Cardiac septum (tissue), 1 donor: Measurements from ENCODE around the gene MAL. TPM values are rescaled to one million over a fixed set of nuclear protein-coding genes. Genes with fewer than 3 reads are reported as not detected.

Experiments
- DNase-seq: peaks from one replicate; pipeline ENCODE4 v3.0.0-alpha.2; 2020; ENCODE audit warnings: low spot score
- intact Hi-C: fragments of 100-400 bp; cut with DNase I; formaldehyde crosslinking; loops from one replicate; pipeline ENCODE4 v1.14.0; 2022
- total RNA-seq: library from RNA; stranded (reverse); fragmentation: NEBNext Ultra II Directional; extraction: Animal tissue kit (Norgen Biotek cat#: 25700); gene quantifications from one replicate; pipeline ENCODE4 v1.2.1, GENCODE V29; 2021
- donor health status: DM: no; HTN: no; CAD: no.

MAL gene
- total RNA-seq, 1 donor from 2014 or later = 8.3 TPM

DNA sequence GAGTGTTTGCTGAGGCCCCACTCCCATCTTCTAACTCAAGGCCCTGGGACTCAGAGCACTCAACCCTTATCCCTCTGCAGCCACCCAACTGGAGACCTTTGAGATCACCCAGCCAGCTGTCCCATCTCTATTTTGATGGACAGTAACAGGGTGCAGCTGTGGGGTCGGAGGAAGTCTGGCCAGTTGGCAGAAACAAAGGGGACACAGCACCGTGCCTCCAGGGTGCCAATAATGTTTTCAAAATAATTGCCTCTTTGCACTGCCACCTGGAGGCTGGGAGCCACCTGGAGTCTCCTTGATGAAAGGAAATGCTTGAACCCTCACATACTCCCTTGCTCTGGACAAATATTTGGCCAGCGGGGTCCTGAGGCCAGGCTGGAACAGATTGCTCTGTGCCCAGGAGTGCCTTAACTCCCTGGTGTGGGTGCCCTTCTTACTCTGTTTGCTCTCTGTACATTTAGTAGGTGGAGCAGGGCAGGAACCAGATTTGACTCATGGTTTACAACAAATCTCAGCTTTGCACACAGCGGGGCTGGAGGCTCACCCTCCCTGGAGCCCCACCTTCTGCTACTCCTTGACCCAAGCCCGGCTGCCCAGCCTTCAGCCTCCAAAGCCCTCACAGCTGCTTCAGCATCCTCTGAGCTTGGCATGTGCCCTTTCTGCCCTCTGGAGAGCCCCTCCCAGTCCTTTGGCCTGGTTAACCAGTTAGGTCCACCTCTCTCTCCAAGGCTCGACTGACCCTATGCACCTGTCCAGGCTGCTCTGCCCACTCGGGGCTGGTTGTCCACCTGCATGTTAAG is 17.2 kb downstream of the MAL start:
- no peak for DNase-seq
- intact Hi-C loops = no loop called here

DNA sequence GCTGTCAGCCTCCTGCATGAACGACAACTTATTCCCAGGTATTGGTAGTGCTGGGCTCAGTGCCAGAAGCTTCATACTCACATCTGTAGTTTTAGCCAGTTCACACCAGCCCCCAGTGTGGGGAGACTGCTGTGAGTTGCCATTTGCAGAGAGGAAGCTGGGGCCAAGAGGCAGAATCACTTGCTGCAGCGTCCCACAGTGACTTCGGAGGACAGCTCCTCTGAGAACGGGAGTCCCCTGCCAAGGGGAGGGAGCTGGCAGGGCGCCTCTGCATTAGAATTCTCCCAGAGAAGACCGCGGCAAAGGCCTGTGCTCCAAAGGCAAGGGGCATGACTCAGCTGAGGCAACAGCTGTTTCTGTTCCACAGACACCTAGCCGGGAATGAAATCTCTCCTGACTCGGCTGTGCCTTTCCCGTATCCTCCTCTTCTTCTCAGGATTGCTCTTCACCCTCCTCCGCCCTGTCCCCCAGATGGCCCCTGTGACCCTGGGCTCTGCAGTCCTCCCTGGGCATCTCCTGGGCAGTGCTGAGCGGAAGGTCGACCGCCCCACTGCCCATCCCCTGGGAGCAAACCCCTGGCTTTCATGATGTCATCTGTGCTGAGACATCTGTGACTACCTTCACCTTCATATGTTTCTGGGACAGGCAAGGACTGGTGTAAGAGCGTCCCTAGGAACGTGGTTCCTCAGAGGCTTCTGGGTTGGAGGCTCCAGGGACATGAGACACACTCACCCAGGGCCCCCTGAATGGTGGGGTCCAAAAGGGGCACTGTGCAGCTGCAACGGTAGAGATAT is 18.0 kb downstream of the MAL start:
- peak; percentile 91 for DNase-seq
- intact Hi-C loops = no loop called here

DNA sequence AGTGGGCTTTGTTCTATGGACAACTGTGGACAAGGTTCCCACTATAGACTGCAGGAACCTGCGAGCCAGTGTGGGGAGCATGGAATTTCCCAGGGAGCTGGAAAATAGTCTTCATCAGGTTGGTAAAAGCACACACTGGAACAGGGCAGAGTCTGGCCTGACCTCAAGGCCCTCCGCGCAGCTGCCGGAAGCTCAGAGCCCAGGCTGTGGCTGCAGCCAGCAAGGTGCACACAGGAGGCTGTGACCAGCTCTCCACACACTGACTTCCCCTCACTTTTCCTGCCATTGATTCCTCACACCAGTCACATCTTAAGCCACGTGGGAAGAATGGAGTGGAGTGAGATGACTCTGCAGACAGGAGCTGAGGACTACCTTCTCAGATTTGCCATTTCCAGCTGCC is 19.1 kb downstream of the MAL start:
- DNase-seq = no peak
- intact Hi-C loops = no loop called here

DNA sequence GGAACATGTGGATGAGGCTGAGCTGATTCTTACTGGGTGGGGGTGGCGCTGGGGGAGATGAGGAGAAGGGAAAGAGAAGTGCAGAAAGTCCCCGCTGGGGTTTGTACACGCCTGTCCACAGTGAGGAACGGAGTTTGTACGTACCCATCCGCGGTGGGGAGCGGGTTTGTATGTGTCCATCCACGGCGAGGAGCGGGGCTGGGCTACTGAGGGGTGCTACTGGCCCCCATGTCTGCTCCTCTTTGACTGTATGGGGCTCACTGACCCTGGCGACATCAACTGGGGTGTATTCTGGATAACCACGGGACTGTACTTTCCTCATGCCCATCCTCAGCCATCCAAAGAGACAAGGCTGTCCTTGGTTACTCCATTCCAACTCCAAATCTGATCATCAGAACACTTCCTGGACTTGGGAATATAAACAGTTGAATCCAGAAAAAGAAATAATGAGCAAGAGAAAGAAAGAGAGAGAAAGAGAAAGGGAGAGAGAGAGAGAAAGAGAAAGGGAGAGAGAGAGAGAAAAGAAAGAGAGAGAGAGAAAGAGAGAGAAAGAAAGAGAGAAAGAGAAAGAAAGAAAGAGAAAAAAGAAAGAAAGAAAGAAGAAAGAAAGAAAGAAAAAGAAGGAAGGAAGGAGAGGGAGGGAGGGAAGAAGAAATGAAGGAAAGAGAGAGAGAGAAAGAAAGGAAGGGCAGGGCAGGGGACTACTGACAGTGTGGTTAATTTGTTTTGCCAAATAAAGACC is 21.0 kb downstream of the MAL start:
- intact Hi-C loops = no loop called here
- peak; percentile 61 for DNase-seq

DNA sequence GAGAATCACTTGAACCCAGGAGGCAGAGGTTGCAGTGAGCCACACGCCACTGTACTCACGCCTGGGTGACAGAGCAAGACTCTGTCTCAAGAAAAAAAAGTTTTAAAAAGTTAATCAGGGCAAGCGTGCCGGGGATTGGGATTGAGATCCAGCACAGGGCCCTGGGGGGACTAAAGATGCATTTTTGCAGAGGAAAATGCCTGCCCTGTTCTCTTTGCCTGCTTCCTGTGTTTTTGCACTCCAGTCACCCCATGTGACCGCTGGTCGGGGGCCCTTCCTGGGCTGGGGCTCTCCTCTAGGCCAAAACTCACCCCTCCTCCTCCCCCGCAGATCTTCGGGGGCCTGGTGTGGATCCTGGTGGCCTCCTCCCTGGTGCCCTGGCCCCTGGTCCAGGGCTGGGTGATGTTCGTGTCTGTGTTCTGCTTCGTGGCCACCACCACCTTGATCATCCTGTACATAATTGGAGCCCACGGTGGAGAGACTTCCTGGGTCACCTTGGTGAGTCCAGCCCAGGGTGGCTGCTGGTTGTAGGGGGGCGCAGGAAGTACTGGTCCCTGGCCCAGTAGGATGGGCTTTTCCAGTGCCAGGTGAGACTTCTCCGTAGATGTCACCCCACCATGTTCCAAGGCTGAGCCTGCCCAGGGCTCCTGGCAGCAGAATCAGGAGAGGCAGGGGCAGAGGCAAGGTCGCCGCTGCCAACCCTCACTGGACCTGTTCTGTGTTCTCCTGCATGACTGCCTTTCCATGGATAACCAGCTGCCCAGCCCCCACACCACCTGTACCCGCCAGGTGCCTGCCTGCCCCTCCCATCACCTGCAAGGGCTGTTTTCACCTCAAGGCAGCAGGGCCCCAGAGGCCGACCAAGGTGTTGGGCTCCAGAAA is 22.4 kb downstream of the MAL start:
- intact Hi-C loops = no loop called here
- DNase-seq = peak; percentile 46

DNA sequence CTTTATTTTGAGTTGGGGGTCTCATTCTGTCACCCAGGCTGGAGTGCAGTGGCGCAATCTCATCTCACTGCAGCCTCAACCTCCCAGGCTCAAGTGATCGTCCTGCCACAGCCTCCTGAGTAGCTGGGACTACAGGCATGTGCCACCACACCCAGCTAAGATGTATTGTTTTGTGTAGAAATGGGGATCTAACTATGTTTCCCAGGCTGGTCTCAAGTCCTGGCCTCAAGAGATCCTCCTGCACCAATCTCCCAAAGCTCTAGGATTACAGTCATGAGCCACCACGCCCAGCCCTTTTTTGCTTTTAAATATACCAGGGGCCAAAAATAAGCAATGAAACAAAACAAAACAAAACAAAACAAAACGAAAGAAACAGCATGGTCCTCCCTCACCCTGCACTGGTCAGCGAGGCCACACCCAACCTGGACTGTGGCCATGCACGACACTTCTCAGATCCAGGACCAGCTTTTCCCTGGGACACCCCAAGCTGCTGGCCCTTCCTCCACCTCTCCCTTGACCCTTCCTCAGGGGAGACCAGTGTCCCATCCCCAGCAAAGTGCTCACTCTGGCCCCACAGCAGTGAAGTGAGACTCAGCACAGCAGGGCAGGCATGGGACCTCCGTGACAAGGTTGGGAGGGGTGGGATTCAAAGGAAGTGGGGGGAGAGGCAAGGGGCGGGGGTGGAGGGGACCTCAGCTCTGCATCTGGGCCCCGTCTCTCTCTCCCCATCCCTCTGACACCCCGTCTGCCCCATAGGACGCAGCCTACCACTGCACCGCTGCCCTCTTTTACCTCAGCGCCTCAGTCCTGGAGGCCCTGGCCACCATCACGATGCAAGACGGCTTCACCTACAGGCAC is 23.5 kb downstream of the MAL start:
- DNase-seq = peak; percentile 62
- intact Hi-C loops = no loop called here

DNA sequence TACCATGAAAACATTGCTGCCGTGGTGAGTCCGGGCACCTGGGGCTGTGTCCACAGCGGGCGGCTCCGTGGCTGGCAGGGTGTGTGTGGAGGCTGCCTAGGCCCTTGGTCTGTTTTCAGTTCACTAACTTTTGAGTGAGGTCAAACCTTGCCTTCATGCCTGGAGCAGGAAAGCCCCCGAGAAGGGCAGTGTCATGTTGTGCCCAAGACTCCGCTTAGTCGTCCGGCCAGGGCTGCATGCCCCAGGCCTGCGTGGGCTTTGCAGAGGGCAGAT is 24.1 kb downstream of the MAL start:
- intact Hi-C loops = no loop called here

DNA sequence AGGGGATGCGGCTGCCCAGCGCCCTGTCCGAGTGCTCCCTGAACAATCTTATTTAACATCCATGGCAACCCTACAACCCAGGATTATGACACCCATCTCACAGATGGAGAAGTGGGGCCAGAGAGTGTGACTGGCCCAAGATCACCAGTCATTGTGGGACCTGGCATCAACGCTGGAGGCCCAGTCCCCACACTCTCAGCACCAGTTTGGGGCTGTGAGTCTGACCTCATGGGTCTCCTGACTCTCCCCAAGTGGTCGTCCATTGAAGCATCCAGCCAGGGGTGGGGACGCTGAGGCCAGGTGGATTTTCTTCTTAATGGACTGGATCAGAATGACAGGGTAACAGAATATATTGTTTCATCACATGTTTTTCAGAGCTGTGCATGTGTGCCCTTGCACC is 24.5 kb downstream of the MAL start:
- intact Hi-C loops = no loop called here
- peak; percentile 56 for DNase-seq

More for the DNA sequence above, 24.1 kb downstream of the MAL start:
- DNase-seq = peak; percentile 71

DNA sequence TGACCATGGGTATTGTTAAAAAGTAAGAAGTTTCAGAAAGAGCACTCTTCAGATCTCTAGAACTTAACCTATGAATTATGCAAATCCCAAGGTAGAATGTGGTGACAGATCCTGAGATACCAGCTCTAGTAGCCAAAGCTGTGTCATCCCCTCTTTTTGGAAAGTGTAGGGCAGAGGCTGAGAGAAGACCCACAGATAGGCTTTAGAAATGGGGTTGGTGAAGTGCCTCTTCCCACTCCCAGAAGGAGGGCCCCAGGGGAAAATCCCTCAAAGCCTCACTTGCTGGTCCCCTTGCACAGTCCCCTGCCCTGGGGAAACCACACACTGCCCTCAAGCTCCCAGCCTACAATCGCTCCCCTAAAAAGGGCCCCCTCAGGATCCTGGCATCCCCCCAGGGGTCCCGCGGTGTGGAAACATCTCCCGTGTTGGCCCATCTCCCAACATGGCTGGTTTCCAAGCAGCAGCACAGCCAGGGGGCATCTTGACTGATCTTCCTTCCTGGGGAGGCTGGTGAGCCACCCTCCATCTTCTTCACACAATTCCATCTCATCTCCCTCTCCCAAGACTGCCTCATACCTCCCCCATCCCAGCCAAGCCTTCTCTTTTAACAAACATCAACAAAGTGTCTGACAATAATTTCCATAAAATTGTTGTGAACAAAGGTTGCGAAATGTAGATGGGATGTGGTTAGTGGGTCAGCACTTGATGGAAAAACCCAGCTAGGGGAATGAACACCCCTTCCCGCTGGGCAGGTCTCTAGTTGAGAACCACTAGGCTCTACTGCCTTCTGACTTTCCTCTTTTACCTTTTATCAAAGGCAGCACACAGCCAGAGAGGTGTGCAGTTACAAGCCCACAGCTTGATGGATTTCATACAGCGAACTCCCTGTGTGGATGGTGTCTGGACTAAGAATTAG is 25.1 kb downstream of the MAL start:
- intact Hi-C loops = no loop called here
- DNase-seq = peak; percentile 67

DNA sequence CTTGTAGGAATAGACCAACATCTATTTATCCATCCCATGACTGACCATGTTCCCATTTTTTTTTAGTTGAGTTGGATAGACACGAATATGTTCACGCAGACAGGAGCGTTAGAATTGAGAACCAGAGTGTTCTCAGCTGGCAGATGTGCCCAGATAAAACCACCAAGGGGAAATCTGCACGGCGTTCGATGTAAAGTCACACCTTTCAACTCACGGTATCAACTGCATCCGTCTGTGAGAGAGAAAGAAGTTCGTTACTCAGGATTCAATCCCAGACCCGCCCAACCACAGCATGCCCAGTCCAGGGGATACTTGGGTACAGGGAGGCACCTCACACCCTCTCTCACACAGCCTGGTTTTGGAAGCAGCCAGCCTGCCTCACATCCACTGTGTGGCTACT is 26.1 kb downstream of the MAL start:
- peak; percentile 57 for DNase-seq
- intact Hi-C loops = no loop called here

DNA sequence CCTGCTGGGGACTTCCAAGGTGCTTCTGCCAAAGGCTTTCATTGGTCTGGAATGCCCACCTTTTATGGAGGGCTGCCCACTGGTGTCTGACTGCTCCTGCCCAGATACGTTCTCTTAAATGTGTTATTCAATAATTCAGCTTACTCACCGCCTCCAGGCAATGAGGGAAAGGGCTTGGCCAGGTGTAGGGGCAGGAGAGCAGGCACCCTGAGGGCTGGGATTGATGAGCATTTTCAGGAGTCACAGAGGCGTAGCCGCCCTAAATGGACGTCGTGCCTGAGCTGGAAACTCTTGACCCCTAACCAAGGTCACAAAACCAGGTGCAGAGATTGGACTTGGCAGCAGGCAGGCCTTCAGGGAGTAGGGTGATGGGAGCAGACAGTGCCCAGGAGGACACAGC is 26.8 kb downstream of the MAL start:
- intact Hi-C loops = no loop called here
- peak; percentile 29 for DNase-seq

DNA sequence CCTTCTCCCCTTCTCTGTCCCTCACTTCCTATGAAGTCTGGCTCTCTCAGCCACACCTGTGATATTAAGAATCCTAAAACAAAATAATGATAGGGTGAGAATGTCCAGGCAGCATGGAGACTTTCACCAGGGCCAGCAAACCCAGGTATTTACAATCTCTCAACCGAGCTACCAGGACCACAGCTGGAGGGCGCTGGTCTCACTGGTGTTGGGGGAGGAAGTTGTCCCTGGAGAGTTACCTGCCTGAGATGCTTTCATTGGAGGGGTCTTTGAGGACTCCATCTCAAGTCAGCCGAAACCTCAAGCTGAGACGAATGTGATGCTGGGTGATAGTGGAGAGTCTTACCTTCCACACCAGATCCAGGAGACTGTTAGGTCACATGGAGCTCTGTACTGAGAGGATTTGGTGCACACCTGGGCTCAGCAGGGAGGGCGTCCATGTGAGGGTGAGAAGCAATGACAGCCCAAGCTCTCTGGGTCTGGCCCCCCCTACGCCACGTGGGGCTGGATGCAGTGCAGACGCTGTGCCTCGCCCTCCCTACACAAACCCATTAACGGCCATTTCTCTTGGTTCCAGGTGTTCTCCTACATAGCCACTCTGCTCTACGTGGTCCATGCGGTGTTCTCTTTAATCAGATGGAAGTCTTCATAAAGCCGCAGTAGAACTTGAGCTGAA is 27.4 kb downstream of the MAL start:
- intact Hi-C loops = no loop called here
- peak; percentile 41 for DNase-seq

DNA sequence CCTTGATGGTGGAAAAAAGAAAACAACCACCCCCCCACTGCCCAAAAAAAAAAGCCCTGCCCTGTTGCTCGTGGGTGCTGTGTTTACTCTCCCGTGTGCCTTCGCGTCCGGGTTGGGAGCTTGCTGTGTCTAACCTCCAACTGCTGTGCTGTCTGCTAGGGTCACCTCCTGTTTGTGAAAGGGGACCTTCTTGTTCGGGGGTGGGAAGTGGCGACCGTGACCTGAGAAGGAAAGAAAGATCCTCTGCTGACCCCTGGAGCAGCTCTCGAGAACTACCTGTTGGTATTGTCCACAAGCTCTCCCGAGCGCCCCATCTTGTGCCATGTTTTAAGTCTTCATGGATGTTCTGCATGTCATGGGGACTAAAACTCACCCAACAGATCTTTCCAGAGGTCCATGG is 28.0 kb downstream of the MAL start:
- peak; percentile 35 for DNase-seq
- intact Hi-C loops = no loop called here

DNA sequence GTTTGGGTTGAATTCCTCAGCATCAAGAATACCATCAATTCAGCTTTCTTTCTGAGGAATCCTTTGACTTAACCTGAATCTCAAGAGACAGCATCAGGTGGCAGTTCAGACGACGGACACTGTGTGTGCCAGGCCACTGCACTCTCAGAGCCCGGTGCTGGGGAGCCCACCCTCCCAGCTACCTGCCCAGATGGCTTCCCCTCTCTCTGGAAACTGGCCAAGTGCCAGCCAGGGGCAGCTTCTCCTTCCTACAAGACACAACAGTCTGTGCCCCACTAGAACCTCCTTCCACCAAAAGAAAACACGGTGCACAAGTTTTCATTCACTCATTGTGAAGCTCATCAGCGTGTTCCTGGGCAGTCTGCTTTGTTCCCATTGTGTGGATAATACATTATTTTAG is 28.5 kb downstream of the MAL start:
- intact Hi-C loops = no loop called here
- DNase-seq = no peak

DNA sequence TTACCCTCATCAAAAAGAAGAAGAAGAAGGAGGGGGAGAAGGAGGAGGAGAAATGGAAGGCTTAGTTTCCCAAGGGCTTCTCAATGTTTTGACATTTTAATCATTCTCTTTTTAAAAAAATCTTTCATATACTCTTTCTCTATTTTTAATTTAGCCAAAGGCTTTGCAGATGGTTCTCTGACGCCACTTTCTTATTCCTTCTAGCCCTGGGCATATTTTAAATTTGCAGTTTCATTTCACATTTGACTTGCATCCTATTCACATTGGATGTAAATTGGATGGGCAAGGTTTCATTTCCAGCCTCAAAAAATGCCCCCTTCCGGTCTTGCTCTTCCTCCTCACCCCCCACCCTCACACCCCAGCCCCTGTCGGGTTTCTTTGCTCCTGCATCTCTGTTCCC is 29.8 kb downstream of the MAL start:
- no peak for DNase-seq
- intact Hi-C loops = no loop called here

DNA sequence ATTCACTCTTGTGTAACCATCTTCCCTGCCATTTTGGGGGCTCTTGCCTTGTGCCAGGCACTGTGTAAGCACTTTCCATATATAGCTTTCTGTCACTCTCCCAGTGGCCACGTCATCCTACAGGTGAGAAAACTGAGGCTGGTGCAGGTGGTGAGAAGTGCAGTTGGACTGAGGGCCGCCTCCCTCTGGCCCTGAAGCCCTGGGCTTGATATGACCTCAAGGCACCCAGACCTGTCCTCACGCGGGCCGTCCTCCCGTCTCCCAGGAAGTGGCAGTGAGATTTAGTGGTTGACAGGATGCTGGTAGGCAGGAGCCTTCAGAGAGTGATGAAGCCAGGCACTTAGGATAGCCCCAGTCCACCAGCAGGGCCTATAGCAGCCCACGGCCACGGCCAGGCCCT is 30.5 kb downstream of the MAL start:
- intact Hi-C loops = no loop called here
- no peak for DNase-seq
